ENCODE data around the gene GTF2A2.

The GTF2A2 gene

GRCh38 chr15:59596640-59597039 is 60.7 kb downstream of the GTF2A2 start:
- DNase-seq, result no peak

- no peak for DNase-seq
Observed at GRCh38 chr15:59595434-59595915, 61.8 kb downstream of the GTF2A2 start.

GRCh38 chr15:59594991-59595390 is 62.3 kb downstream of the GTF2A2 start:
- DNase-seq, result no peak

GRCh38 chr15:59594493-59594942 is 62.8 kb downstream of the GTF2A2 start:
- no peak for DNase-seq

GRCh38 chr15:59591356-59591755 is 66.0 kb downstream of the GTF2A2 start:
- DNase-seq, result no peak

GRCh38 chr15:59590027-59590426 is 67.3 kb downstream of the GTF2A2 start:
- no peak for DNase-seq
